Adipocyte (in vitro differentiated cells): Measurements from ENCODE around the gene HEATR5B.
A peak's percentile ranks its signal among the peaks of the same experiment; 100 is the strongest.

Experiments used
- DNase-seq: peaks from one replicate; pipeline ENCODE4 v3.0.0-alpha.2; 2015; ENCODE audit warnings: low read depth
- H3K27me3 ChIP-seq: replicated peaks from 2 replicates; pipeline ENCODE4 v1.7.0; 2013; ENCODE audit warnings: mild to moderate bottlenecking, low read length, moderate library complexity; ENCODE audit not compliant: control insufficient read depth, insufficient read depth
- H3K36me3 ChIP-seq: 2 replicates; pipeline ENCODE4 v1.7.0; 2013; ENCODE audit warnings: low read length, mild to moderate bottlenecking, moderate library complexity; ENCODE audit not compliant: control insufficient read depth, insufficient read depth, severe bottlenecking
- H3K4me1 ChIP-seq: 2 replicates; pipeline ENCODE4 v1.7.0; 2013; ENCODE audit warnings: mild to moderate bottlenecking, low read length, moderate library complexity; ENCODE audit not compliant: control insufficient read depth, insufficient read depth
- H3K4me3 ChIP-seq: 2 replicates; pipeline ENCODE4 v1.7.0; 2013; ENCODE audit warnings: mild to moderate bottlenecking, low read length, moderate library complexity
- H3K9ac ChIP-seq: 2 replicates; pipeline ENCODE4 v1.7.0; 2013; ENCODE audit warnings: mild to moderate bottlenecking, low read length, moderate library complexity
- H3K9me3 ChIP-seq: 2 replicates; pipeline ENCODE4 v1.7.0; 2013; ENCODE audit warnings: mild to moderate bottlenecking, low read length, moderate library complexity; ENCODE audit not compliant: control insufficient read depth

HEATR5B gene

GRCh38 chr2:36976065-36976464 is 108.1 kb downstream of the HEATR5B start:
- Histone ChIP-seq H3K9ac (no peak overlapping the region), H3K27me3 (no peaks in the 10 kb centered on the region), H3K9me3 (no peaks in the 10 kb centered on the region), H3K4me1 (no peaks in the 10 kb centered on the region), H3K4me3 (no peak overlapping the region), H3K36me3 (peaks cover 11% of the 10 kb centered on the region)
- DNase-seq = no peak

GRCh38 chr2:36975306-36975705 is 108.9 kb downstream of the HEATR5B start:
- H3K9me3 ChIP-seq = no peaks in the 10 kb centered on the region
- H3K36me3 ChIP-seq = peaks cover 5% of the 10 kb centered on the region
- H3K4me3 ChIP-seq = no peak overlapping the region
- H3K9ac ChIP-seq = no peak overlapping the region
- H3K27me3 ChIP-seq = no peaks in the 10 kb centered on the region
- DNase-seq = no peak
- H3K4me1 ChIP-seq = no peaks in the 10 kb centered on the region

- no peak overlapping the region for H3K4me3 ChIP-seq
- no peaks in the 10 kb centered on the region for H3K9me3 ChIP-seq
- DNase-seq = no peak
- H3K4me1 ChIP-seq = no peaks in the 10 kb centered on the region
- no peak overlapping the region for H3K9ac ChIP-seq
- no peaks in the 10 kb centered on the region for H3K27me3 ChIP-seq
- H3K36me3 ChIP-seq = no peaks in the 10 kb centered on the region
Measured at GRCh38 chr2:36973320-36973719, 110.9 kb downstream of the HEATR5B start.

- no peak for DNase-seq
- Histone ChIP-seq H3K4me1 (peaks cover 5% of the 10 kb centered on the region), H3K9me3 (no peaks in the 10 kb centered on the region), H3K9ac (no peak overlapping the region), H3K4me3 (no peak overlapping the region), H3K36me3 (no peaks in the 10 kb centered on the region), H3K27me3 (no peaks in the 10 kb centered on the region)
Measured at GRCh38 chr2:36971990-36972389, 112.2 kb downstream of the HEATR5B start.

- Histone ChIP-seq H3K9ac (peak overlapping the region; percentile 95), H3K9me3 (no peaks in the 10 kb centered on the region), H3K36me3 (no peaks in the 10 kb centered on the region), H3K4me3 (peak overlapping the region; percentile 99), H3K27me3 (no peaks in the 10 kb centered on the region), H3K4me1 (peaks cover 19% of the 10 kb centered on the region)
- no peak for DNase-seq
Measured at GRCh38 chr2:36967236-36967876, 116.8 kb downstream of the HEATR5B start.

- H3K4me1 ChIP-seq = peaks cover 19% of the 10 kb centered on the region
- no peaks in the 10 kb centered on the region for H3K9me3 ChIP-seq
- H3K4me3 ChIP-seq = peak within 1 kb of the TSS; percentile 99
- DNase-seq = peak; percentile 99
- no peaks in the 10 kb centered on the region for H3K36me3 ChIP-seq
- H3K27me3 ChIP-seq = no peaks in the 10 kb centered on the region
- peak within 1 kb of the TSS; percentile 95 for H3K9ac ChIP-seq
Measured at GRCh38 chr2:36966370-36967235, 117.6 kb downstream of the HEATR5B start, which contains the start of gene STRN. STRN (minus strand) TSS chr2:36966536; CDS start chr2:36966463, 73 bp downstream.

GRCh38 chr2:36965751-36966369 is 118.3 kb downstream of the HEATR5B start:
- Histone ChIP-seq H3K9ac (peak overlapping the region; percentile 90), H3K36me3 (no peaks in the 10 kb centered on the region), H3K27me3 (no peaks in the 10 kb centered on the region), H3K4me1 (peaks cover 19% of the 10 kb centered on the region), H3K9me3 (no peaks in the 10 kb centered on the region), H3K4me3 (peak overlapping the region; percentile 98)
- DNase-seq = peak; percentile 54

GRCh38 chr2:36965206-36965605 is 119.0 kb downstream of the HEATR5B start:
- Histone ChIP-seq H3K9me3 (no peaks in the 10 kb centered on the region), H3K4me3 (peak overlapping the region; percentile 98), H3K4me1 (peaks cover 19% of the 10 kb centered on the region), H3K27me3 (no peaks in the 10 kb centered on the region), H3K9ac (peak overlapping the region; percentile 90), H3K36me3 (no peaks in the 10 kb centered on the region)
- peak; percentile 49 for DNase-seq

GRCh38 chr2:36964496-36965058 is 119.6 kb downstream of the HEATR5B start:
- DNase-seq = no peak
- H3K4me3 ChIP-seq = peak overlapping the region; percentile 98
- peak overlapping the region; percentile 90 for H3K9ac ChIP-seq
- H3K27me3 ChIP-seq = no peaks in the 10 kb centered on the region
- no peaks in the 10 kb centered on the region for H3K9me3 ChIP-seq
- peaks cover 19% of the 10 kb centered on the region for H3K4me1 ChIP-seq
- no peaks in the 10 kb centered on the region for H3K36me3 ChIP-seq

GRCh38 chr2:36963734-36964133 is 120.4 kb downstream of the HEATR5B start:
- Histone ChIP-seq H3K9ac (no peak overlapping the region), H3K36me3 (no peaks in the 10 kb centered on the region), H3K27me3 (no peaks in the 10 kb centered on the region), H3K4me1 (peaks cover 19% of the 10 kb centered on the region), H3K4me3 (no peak overlapping the region), H3K9me3 (no peaks in the 10 kb centered on the region)
- no peak for DNase-seq

- Histone ChIP-seq H3K36me3 (no peaks in the 10 kb centered on the region), H3K9me3 (no peaks in the 10 kb centered on the region), H3K27me3 (no peaks in the 10 kb centered on the region), H3K4me3 (no peak overlapping the region), H3K4me1 (peaks cover 19% of the 10 kb centered on the region), H3K9ac (no peak overlapping the region)
- no peak for DNase-seq
Measured at GRCh38 chr2:36963106-36963505, 121.1 kb downstream of the HEATR5B start.
